Activated CD4-positive, alpha-beta T cell treated with anti-CD3 and anti-CD28 coated beads, Interleukin-2, Interleukin-4, amounts not matched to agents 100 ng/mL and 50 ng/mL, durations not matched to agents 16 hours and 8 hours (primary cell): ENCODE results near the gene KCNJ13.

Experiments used
- DNase-seq: peaks from one replicate; pipeline ENCODE4 v3.0.0-alpha.2; 2020; ENCODE audit warnings: low spot score

Gene KCNJ13

DNA sequence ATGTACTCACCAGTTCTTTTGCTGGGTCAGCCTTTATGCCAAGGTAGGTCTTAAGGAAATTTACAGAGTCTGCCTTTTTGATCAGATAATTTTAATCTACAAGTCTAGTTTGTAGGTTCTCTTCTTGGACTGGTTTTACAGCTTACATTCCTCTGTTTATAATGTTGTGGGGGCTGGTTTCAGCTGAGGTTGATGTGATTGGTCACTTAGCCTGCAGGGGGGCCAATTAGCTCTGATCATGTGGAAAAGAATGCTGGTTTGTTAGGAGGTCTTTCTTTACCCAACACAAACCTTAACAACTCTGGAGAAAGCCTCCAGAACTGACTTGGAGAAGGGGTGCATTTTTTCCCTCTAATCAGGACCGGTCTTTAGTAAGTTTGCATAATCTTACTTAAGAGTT is at the start of gene KCNJ13:
KCNJ13 (minus strand) TSS at position 131 of the 400 bp plus-strand sequence. CDS start 5,203 bp downstream, outside the sequence.
- no peak for DNase-seq

DNA sequence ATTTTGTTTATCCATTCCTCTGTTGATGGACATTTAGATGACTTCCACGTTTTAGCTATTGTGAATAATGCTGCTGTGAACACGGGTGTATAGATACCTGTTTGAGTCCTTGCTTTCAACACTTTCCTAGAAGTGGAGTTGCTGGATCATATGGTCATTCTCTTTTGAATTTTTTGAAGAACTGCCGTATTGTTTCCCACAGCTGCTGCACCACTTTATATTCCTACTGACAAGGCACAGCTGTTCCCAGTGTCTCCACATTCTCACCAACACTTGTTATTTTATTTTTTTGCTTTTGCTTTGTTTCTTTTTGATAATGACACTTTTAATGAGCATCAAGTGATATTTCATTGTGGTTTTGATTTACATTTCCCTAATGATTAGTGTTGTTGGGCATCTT is 41.4 kb upstream of the KCNJ13 start:
- no peak for DNase-seq

DNA sequence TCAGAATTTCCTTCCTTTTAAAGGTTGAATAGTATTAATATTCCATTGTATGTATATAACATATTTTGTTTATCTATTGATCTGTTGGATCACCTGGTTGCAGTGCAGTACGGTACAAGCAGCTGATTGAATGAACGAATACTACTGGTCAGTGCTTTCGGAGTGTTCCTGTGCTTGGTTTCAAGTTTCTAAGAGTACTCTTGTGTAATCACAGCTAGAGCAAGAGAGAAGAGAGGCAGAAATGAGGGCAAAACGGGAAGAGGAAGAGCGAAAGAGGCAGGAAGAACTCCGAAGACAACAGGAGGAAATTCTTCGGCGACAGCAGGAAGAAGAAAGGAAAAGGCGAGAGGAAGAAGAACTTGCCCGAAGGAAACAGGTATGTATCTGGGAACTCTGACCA is 40.3 kb upstream of the KCNJ13 start:
- no peak for DNase-seq

DNA sequence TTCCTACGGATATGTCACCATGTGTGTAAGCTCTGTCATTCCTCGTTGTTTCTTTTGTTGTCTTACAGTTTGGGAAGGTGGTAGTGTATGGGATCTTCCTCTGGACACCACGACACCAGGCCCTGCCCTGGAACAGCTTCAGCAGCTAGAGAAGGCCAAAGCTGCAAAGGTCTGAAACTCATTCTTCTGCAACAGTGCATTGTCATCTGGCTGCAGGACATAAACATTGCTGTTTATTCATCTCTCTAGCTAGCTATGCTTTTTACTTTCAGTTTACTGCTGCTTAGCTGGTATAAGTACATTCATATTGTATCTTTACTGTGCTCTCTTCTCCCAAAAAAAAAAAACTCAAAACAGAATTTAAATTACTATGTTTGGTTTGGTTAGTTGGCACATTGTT is 39.2 kb upstream of the KCNJ13 start:
- DNase-seq = no peak

DNA sequence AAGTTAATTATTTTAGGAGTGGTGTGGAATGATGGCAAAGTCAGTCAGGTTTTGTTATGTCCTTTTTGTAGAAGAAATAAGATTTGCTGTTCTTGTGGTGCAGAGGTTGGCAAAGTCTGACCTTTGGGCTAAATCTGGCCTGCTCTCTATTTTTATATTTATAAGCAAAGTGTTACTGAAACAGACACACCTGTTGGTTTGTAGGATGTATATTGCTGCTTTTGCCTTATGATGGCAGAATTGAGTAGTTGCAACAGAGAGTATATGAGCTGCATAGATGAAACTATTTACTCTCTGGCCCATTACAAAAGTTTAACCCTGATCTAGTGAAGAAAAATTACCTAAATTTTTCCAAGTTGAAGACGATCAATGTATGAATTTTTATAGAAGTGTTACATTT is 34.1 kb upstream of the KCNJ13 start:
- DNase-seq = no peak

DNA sequence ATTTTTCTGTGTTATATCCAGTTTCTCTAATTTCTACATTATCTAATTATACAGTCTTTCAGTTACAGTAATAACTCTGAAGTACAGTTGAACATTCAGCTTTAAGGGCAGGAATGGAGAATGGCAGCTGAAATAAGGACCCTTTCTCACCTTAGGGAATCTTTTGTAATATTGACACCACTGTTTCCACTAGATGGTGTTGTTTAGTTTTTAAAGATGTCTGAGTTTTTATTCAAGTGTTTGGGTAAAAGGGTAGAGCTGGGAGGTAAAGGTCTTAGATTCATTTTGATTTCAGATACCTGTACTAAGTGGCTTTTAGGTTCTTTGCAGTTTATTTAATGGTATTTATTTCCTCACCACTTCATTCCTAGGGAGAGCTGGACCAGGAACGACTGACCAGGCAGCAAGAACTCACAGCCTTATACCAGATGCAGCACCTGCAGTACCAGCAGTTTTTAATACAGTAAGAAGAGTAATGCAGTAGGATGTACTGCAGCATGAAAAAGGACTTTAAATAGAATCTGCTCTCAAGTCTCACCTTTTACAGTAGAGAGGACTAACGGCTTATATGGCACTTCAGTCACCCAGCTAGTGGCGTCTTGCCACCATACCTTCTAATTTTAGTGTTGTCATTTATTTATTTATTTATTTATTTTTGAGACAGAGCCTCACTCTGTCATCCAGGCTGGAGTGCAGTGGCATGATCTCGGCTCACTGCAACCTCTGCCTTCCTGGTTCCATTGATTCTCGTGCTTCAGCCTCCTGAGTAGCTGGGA is 33.2 kb upstream of the KCNJ13 start:
- DNase-seq = no peak

DNA sequence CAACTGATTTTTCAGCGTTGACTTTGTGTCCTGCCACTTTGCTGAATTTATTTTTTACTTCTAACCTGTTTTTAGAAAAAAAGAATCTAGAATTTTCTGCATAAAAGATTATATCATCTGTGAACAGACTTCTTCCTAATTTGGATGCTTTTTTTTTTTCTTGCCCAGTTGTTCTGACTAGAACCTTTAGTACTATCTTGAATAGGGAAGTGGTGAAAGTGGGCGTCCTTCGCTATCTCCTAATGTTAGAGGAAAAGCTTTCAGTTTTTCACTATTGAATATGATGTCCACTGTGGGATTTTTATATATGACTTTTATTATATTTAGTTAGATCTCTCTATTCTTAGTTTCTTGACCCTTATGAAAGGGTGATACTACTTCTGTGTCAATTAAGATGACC is 25.7 kb upstream of the KCNJ13 start:
- DNase-seq = no peak

DNA sequence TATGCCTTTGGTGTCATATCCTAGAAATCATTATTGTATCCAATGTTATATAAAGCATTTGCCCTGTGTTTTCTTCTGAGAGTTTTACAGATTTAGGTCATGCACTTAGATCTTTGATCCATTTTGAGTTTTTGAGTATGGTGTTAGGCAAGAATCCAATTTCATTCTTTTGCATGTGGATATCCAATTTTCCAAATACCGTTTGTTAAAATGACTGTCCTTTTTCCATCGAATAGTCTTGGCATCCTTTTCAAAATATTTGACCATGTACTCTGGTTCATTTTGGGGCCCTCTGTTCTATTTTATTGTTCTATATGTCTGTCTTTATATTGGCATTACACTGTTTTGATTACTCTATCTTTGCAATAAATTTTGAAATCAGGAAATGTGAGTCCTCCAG is 23.8 kb upstream of the KCNJ13 start:
- DNase-seq = no peak

DNA sequence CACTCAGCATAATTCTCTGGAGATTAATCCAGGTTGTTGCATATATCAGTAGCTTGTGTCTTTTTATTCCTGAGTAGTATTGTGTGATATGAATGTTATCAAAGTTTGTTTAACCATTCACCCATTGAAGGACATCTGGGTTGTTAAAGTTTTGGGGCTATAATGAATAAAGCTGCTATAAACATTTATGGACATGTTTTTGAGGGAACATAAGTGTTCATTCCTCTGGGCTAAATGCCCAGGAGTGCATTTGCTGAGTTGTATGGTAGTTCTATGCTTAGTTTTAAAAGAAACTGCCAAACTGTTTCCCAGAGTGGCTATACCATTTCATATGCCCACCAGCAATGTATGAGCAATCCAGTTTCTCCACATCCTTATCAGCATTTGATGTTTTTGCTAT is 21.8 kb upstream of the KCNJ13 start:
- DNase-seq = no peak

DNA sequence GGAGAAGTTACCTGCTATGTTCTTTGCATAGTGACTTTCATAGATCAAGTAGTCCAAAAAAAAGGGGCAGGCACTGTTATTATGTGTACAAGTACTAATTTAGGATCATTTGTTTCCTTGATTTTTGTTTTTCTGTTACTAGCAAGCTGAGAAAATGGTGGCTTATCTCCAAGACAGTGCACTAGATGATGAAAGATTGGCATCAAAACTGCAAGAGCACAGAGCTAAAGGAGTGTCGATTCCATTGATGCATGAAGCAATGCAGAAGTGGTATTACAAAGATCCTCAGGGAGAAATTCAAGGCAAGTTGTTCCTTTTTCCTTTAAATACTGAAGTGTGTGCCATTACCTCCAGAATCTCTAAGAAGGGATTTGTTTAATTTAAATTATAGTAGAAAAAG is 19.6 kb upstream of the KCNJ13 start:
- no peak for DNase-seq

DNA sequence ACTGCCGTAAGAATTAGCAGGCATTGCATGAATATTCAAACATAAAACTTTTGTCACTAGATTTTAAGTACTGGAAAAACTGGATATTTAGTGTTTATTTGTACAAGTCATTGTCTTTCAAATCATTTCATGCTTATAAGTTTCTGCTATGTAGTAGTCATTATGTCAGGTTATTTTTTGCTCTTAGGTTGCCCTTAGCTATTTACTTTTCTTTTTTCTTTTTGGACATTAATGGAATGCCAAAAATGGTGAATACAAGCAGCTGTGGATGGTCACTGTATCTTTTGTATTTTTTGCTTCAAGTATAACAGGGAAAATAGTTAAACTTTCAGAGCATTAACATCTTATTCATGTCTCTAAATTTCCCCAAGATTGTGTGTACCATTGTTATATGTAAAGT is 18.6 kb upstream of the KCNJ13 start:
- DNase-seq = no peak

DNA sequence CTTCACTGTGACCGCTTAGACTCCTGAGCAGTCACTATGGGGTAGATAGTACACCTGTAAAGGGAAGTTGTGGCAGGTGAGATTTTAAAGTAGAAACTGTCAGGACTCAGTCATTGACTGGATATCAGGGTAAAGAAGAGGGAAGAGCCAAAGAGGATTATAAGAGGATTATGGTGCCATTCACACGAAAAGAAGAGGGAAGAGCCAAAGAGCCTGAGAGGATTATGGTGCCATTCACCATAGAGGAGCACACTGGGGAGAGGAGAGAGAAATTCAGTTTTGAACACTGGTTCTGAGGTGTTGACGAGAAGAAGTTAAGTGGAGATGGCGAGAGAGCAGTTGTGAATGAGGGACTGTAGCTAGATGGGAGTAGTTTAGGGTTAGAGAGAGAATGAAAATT is 16.9 kb upstream of the KCNJ13 start:
- DNase-seq = no peak

DNA sequence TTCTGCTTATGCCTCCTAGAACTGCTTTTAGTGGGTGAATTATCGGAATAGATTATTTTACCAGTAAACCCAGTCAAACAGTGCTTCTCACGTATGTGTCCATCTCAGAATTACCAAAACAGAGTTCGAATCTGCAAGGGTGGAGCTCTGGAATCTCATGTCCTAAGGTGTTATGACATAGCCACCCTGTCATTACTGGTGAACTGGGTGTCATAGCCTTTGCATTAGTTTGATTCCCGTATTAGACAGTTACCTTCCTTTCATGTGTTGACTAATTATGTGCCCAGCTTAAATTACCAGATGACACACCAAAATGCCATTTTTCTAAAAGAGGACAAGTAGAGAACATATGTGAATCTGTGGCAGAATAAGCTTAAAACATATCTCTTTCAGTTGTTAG is 15.2 kb upstream of the KCNJ13 start:
- no peak for DNase-seq

DNA sequence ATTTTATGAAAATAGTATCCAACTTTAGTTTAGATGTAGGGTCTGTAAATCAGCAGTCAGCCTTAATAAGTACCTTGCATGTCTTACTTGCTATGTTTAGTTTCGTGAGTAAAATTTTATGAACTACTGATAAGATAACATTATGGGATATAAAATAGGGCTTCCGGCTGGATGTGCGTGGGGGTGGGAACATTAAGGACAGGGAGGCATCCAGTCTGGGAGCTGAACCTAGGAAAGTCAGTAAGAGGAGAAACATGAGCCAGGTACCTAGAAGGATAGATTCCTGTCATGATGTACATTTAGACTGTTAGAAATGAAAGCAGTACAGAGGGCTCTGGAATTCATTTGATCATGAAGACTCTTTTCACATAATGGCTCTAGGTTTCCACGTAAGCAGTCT is 12.7 kb upstream of the KCNJ13 start:
- DNase-seq = no peak

DNA sequence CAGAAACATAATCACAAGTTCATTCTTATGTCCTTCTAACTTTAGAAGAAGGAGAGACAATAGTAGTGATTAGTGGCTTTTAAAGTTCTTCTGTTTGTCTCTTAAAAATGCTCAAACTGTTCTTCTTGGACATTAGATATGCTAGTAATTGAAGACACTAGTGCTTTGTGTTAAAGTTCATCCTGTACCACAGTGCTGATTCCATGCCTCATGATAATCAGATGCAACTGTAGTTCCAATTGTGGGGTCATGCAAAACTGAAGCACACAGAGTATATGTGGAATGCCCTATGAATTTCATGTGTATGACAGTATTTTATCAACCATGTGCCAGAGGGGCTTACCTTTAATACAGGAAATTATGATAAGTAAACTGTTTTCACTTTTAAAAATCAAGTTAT is 11.4 kb upstream of the KCNJ13 start:
- DNase-seq = no peak

DNA sequence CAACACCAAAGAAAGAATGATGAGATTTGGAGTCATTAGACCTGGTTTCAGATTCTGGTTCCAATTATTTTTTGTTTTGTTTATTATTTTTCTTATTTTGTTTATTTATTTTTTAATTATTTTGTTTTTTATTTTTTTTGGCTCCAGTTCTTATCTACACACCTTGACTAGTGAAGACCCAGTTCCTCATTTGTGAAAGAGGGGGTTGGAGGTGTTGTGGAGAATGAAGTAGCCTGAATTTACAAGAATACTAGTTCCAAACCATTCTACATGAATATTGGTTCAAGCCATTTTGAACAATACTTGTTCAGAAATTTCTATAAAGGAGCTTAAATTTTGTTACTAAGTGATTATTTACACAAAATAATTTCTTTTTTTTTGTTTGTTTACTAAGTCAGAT is 6.9 kb upstream of the KCNJ13 start:
- DNase-seq = no peak

DNA sequence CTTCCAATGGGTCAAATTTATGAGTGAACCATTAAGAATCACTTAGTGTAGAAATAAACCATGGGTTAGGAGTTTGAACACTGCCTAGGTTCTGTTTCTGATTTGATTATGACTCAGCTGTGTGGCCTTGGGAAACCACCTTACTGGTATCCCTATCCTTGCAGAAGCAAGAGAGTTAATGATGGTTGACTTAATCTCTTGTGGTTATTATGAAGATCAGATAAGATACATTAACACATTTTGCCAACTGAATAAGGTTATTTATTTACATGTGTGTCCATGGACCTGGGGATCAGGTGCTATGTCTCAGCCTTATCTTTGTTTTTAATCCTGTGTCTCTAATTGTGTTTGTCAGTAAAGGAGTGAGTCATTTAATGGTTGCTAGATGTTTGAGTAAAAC is 5.4 kb upstream of the KCNJ13 start:
- peak; percentile 80 for DNase-seq

DNA sequence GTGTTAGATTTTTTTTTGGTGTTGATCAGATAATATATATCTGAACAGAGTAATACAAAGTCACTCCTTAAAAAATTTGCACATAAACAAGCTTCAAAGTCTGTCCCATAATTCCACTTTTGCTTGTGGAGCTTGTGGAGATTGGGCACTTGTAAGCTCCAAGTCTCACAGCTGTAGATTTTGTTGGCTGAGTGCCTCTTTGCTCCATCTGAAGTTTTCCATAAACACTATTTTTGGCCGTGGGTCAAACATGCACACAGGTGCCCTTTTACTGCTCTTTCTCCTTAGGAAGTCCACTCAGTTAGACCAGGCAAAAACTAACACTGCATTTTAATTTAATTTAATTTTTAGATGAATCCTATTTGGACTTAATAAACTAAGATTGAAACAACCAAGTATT is 3.6 kb upstream of the KCNJ13 start:
- no peak for DNase-seq

DNA sequence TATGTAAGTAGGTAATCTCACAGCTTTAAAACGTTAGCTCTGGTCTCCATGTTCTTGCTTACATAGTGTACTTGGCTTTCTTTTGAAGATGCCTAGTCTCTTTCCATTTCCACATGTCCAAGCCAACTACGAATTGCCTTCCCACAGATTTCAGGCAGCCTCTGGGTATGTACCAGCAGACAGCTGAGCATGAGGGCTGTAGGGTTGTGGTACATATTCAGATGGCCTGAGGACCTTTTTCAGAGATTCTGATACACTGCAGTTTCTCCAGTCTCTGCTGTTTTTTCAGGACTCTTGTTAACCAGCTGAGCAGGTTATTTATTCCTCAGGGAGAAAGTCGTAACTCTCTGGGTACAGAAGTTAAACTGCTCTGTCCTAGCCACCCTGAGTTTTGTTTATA is 3.1 kb upstream of the KCNJ13 start:
- DNase-seq = no peak

DNA sequence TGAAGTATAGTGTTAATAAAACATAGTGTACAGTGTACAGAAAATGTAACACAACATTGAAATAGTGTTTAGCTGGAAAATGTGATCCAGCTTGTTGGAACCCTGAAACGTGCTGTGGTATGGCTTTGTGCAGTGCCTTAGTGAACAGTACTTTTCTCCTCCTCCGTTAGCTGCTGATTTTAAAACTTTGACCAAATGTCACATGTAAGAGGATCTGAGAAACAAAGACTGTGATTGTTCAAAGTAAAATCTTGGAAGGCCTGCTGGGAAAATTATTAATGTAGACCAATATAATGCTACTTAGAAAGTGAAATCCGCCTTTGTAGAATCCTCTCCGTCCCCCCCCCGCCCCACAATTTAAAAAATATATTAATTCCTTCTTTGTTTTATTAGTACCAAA is 911 bp upstream of the KCNJ13 start:
- no peak for DNase-seq

DNA sequence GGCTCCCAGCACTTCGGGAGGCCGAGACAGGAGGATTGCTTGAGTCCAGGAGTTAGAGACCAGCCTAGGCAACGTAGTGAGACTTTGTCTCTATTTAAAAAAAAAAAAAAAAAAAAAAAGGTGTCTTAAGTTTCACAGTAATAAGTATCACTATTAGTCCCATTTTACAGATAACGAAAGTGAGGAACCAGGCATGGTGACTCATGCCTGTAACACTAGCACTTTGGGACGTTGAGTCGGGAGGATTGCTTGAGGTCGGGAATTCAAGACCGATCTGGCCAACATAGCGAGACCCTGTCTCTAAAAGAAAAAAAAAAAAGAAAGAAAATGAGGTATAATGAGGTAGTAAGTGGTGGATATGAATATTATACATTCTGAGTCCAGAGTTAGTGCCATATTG is 2.5 kb downstream of the KCNJ13 start:
- peak; percentile 51 for DNase-seq

DNA sequence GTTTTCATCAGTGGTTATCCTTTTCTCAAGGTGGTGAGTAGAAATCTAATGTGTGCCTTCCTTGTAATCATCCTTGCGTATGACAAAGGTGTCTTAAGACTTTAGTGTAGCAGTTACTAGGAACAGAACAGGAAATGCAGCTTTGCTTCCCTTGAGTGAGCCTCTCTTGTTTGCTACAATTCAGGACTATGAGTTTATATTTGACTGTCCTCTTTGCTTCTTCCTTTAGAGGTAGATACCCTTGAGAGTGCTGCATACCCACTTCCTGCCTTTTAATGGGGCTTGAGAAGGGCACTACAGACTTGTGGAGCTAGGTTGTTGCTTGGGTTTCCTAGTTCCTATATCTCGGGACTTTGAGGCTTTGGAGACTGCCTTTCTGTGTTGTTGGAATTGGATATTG is 3.8 kb downstream of the KCNJ13 start:
- DNase-seq = peak; percentile 64

DNA sequence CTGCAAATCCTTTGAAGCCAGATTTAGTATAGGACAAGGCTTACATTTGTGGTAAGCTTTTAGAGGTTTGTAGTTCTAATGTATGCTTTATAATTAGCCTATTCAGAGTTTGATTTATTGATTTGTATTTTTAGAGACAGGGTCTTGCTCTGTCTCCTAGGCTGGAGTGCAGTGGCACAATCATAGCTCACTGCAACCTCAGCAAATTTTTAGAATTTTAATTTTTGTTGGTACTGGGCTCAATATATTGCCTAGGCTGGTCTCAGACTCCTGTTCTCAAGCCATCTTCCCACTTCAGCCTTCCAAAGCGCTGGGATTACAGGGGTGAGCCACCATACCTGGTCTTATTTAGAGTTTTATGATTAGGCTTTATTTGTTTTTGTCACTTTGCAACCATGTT is 4.5 kb downstream of the KCNJ13 start:
- DNase-seq = no peak

DNA sequence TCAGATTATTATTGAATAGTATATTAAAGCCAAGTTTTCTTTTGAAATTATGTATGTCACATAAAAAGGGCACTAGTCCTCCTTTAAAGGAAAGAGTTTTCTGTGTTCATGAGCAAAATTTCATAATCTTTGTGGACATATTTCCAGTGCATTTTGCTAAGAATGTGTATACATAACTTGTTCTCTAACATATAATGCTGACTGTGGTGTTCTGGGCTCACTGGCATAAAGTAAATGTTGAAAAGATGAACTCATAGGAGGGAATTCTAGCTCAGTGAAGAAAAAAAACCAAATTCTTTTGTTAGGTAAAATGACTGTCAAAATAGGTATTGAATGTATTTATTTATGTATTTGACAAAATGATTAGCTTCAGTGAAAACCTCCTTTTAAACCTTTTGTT is 6.2 kb downstream of the KCNJ13 start:
- no peak for DNase-seq

DNA sequence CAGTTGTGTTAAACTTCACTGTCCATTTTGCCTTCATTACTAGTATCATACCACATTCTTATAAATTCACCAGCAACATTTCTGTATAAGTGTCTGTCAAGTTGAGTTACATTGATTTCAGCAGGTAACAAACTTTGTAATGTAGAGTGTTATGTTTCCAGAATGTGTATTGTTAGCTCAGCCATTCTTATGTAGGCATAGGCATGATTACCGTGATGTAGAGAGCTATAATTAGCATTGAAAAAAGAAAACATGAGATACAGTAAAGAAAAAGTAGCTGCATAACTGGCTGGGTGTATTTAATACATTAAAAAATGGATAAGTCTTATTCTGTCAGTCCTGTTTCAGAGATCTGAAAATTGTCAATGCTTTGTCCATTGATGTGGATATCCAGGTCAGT is 8.5 kb downstream of the KCNJ13 start:
- DNase-seq = no peak
